ENCODE results near the gene AMN. TPM values are rescaled to one million over a fixed set of nuclear protein-coding genes. Genes with fewer than 3 reads are reported as not detected.

Gene AMN
- total and polyA plus RNA-seq, 9 of the 15 experiments (the other 6 are each of a cell fraction or from before 2014, with no cell fraction given), result 0.04 to 0.14 TPM; not detected in 7

GRCh38 chr14:102949801-102950451, 27.5 kb downstream of the AMN start:
- 90% methylated on average over 16 of the region's 23 CpGs for WGBS (ENCODE audit: insufficient coverage, low coverage, missing lambda C conversion rate)
- POLR2A ChIA-PET, result no interaction called here
- no TSS peak for BruUV-seq (replicated peaks)

More at GRCh38 chr14:102949801-102950451, 27.5 kb downstream of the AMN start:
- peaks cover 0 to 10% of the 10 kb centered on the region in 2 experiments; a peak in 2 of 5 replicates for H3K4me1 ChIP-seq (replicated peaks in 1 of 2; ENCODE audit: control insufficient read depth in 2 of 2, insufficient read depth in 2 of 2, low read length in 2 of 2)
- no peak overlapping the region; a peak in 1 of 4 replicates for H3K9ac ChIP-seq (ENCODE audit: insufficient read depth in 1 of 2, low read depth in 2 of 2, low read length in 2 of 2)
- CTCF ChIA-PET (ENCODE audit: low intra/inter-chr PET ratio), result no interaction called here
- H3K9me1 ChIP-seq (ENCODE audit: control insufficient read depth, insufficient read depth, low read length), result no peaks in the 10 kb centered on the region
- no peak overlapping the region for H2AFZ ChIP-seq (ENCODE audit: low read depth, low read length)
- H3K36me3 ChIP-seq (ENCODE audit: control insufficient read depth, insufficient read depth, low read length), result peaks cover 37% of the 10 kb centered on the region; the same call in 1 of the 3 replicates
- in situ Hi-C loops (cut with MboI) (no loop called here), intact Hi-C loops (cut with micrococcal nuclease) (no loop called here)
- TF ChIP-seq FOXJ2 (tag; IDR thresholded peaks at IDR 0.05) (no peak), MEIS2 (IDR thresholded peaks at IDR 0.05; ENCODE audit: partially characterized antibody) (no peak), REST (IDR thresholded peaks at IDR 0.05; ENCODE audit: borderline replicate concordance) (no peak), REST (CRISPR knock-in tag; IDR thresholded peaks at IDR 0.05; ENCODE audit: low read depth) (no peak), CREB3L1 (IDR thresholded peaks at IDR 0.05; ENCODE audit: borderline replicate concordance, low read depth) (no peak), ZNF449 (CRISPR knock-in tag; IDR thresholded peaks at IDR 0.05) (no peak), POLR2G (IDR thresholded peaks at IDR 0.05; ENCODE audit: low read depth, low read length) (0 out of 2 replicates have a peak, but pooled peaks have one; percentile 17)
- DNase-seq (ENCODE audit: extremely low read depth in 1 of 4, low spot score in 3 of 4) (no peak), FAIRE-seq (no peak), ATAC-seq (no peak)
- no peaks in the 10 kb centered on the region for H3K9me3 ChIP-seq (replicated peaks; ENCODE audit: control insufficient read depth, insufficient read depth, low read depth, low read length)
- no peak overlapping the region for H3K4me3 ChIP-seq
- no peak overlapping the region for H3K27ac ChIP-seq (ENCODE audit: extremely low read depth, low read depth, low read length)
- H3K4me2 ChIP-seq (ENCODE audit: insufficient read depth, low read length), result no peak overlapping the region
- no peaks in the 10 kb centered on the region for H4K20me1 ChIP-seq (replicated peaks; ENCODE audit: control insufficient read depth, insufficient read depth, low read length)
- no peaks in the 10 kb centered on the region for H3K79me2 ChIP-seq (ENCODE audit: control insufficient read depth, insufficient read depth, low read length)
- H3K27me3 ChIP-seq (ENCODE audit: control insufficient read depth in 2 of 2, insufficient read depth in 2 of 2, low read length in 2 of 2), result no peaks in the 10 kb centered on the region
